K562 (cell line): Measurements from ENCODE around the gene TMEM187.

ENCODE experiments used
- PHF8 ChIP-seq: fragments of 200-600 bp; sonication (generic); IDR thresholded peaks from 2 replicates; pipeline ENCODE4 v1.6.1; 2012; ENCODE audit warnings: mixed run types, mild to moderate bottlenecking, inconsistent platforms, low read length, moderate library complexity, borderline replicate concordance
- RFX1 ChIP-seq: fragments of 450-650 bp; IDR thresholded peaks from 2 replicates; pipeline ENCODE4 v1.6.1; 2016; ENCODE audit warnings: mild to moderate bottlenecking, moderate library complexity
- ZSCAN29 ChIP-seq: fragments of 450-650 bp; IDR thresholded peaks from 2 replicates; pipeline ENCODE4 v1.6.1; 2017

DNA sequence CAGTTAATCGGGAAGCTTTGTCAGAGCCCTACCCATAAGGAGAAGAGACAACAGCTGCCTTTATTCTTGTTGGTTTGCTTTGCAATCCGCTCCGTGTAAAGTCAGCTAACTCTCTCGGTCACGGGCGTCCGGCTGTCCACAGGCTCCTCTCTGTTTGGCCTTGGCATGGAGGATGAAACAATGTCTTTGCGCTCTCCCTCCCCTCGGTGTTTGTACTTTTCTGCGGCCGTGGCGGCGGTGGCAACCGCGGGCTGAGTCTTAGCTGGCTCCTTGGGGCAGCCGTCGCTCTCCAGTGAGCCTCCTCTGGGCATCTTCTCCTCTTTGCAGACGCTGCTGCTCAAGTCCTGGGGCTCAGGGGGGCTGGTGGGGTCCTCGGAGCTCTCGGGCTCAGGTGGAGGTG, 57.7 kb downstream of the TMEM187 start:
- TF ChIP-seq ZSCAN29 (no peak), RFX1 (no peak), PHF8 (no peak)
